GM12874 (cell line): Measurements from ENCODE around the gene JUN.

Experiments
- TF ChIP-seq, protein P1 (sequence below): IDR thresholded peaks from 2 replicates; pipeline ENCODE4 v1.5.1; 2011; ENCODE audit warnings: low read depth, mild to moderate bottlenecking, control low read depth, low read length, moderate library complexity; ENCODE audit not compliant: insufficient read depth

Gene JUN

GRCh38 chr1:58821309-58821708 is 37.5 kb upstream of the JUN start:
- TF ChIP-seq, protein P1, sequence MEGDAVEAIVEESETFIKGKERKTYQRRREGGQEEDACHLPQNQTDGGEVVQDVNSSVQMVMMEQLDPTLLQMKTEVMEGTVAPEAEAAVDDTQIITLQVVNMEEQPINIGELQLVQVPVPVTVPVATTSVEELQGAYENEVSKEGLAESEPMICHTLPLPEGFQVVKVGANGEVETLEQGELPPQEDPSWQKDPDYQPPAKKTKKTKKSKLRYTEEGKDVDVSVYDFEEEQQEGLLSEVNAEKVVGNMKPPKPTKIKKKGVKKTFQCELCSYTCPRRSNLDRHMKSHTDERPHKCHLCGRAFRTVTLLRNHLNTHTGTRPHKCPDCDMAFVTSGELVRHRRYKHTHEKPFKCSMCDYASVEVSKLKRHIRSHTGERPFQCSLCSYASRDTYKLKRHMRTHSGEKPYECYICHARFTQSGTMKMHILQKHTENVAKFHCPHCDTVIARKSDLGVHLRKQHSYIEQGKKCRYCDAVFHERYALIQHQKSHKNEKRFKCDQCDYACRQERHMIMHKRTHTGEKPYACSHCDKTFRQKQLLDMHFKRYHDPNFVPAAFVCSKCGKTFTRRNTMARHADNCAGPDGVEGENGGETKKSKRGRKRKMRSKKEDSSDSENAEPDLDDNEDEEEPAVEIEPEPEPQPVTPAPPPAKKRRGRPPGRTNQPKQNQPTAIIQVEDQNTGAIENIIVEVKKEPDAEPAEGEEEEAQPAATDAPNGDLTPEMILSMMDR: no peak

- TF ChIP-seq, protein P1: no peak
Observed at GRCh38 chr1:58818976-58819375, 35.1 kb upstream of the JUN start.

- TF ChIP-seq, protein P1: no peak
Observed at GRCh38 chr1:58818075-58818474, 34.2 kb upstream of the JUN start.

DNA sequence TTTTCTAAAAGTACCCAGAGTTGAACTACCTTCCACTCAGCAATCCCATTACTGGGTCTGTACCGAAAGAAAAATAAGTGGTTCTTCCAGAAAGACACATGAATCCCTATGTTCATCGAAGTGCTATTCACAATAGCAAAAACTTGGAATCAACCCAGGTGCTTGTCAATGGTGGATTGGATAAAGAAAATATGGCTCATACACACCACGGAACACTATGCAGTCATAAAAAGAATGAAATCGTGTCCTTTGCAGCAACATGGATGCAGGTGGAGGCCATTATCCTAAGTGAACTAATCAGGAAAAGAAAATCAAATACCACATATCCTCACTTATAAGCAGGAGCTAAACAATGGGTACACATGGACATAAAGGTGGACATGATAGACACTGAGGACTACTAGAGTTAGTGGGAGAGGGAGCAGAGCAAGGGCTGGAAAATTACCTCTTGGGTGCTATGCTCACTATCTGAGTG is 32.9 kb upstream of the JUN start:
- TF ChIP-seq, protein P1: no peak

GRCh38 chr1:58816072-58816746 is 32.4 kb upstream of the JUN start:
- TF ChIP-seq, protein P1: no peak

GRCh38 chr1:58815686-58816071 is 31.8 kb upstream of the JUN start:
- TF ChIP-seq, protein P1: no peak

- TF ChIP-seq, protein P1: no peak
Observed at GRCh38 chr1:58815069-58815685, 31.3 kb upstream of the JUN start.
